Neuronal stem cell (in vitro differentiated cells): ENCODE data around the gene MON1A.

Experiments
- DNase-seq: peaks from one replicate; pipeline ENCODE4 v3.0.0-alpha.2; 2013; ENCODE audit warnings: low spot score
- H2AFZ ChIP-seq: one replicate; pipeline ENCODE4 v1.6.1; 2013; ENCODE audit warnings: mild to moderate bottlenecking, low read length, inconsistent platforms
- H2AK5ac ChIP-seq: 2 replicates; pipeline ENCODE4 v1.6.1; 2013; ENCODE audit warnings: low read depth, mild to moderate bottlenecking, inconsistent platforms, low read length, moderate library complexity, mixed read lengths
- H2BK120ac ChIP-seq: 2 replicates; pipeline ENCODE4 v1.6.1; 2013; ENCODE audit warnings: low read depth, mild to moderate bottlenecking, inconsistent platforms, low read length, moderate library complexity, mixed read lengths
- H2BK12ac ChIP-seq: one replicate; pipeline ENCODE4 v1.6.1; 2013; ENCODE audit warnings: low read length, inconsistent platforms
- H2BK15ac ChIP-seq: 2 replicates; pipeline ENCODE4 v1.6.1; 2013; ENCODE audit warnings: mild to moderate bottlenecking, low read length, inconsistent platforms, mixed read lengths
- H2BK5ac ChIP-seq: one replicate; pipeline ENCODE4 v1.6.1; 2013; ENCODE audit warnings: inconsistent platforms, mild to moderate bottlenecking, low read length, moderate library complexity
- H3K14ac ChIP-seq: one replicate; pipeline ENCODE4 v1.6.1; 2013; ENCODE audit warnings: low read length, inconsistent platforms
- H3K18ac ChIP-seq: 2 replicates; pipeline ENCODE4 v1.6.1; 2013; ENCODE audit warnings: low read length, inconsistent platforms
- H3K23ac ChIP-seq: 2 replicates; pipeline ENCODE4 v1.6.1; 2013; ENCODE audit warnings: low read depth, mild to moderate bottlenecking, mixed read lengths, low read length, inconsistent platforms; ENCODE audit not compliant: poor library complexity
- H3K27ac ChIP-seq: replicated peaks from 3 replicates; pipeline ENCODE4 v1.5.1; 2013; ENCODE audit warnings: low read length, inconsistent platforms
- H3K27me3 ChIP-seq, 3 experiments: 2 replicates each; pipeline ENCODE4 v1.6.1; 2013; ENCODE audit warnings: low read length in 3 of 3, mild to moderate bottlenecking in 2 of 3, inconsistent platforms in 1 of 3, low read depth in 1 of 3, mixed read lengths in 1 of 3, moderate library complexity in 1 of 3; ENCODE audit not compliant: control insufficient read depth in 3 of 3, insufficient read depth in 3 of 3
- H3K36me3 ChIP-seq, 2 donors: replicated peaks in 1 of 2; 2 replicates each; pipeline ENCODE4 v1.6.1; 2013; ENCODE audit warnings: low read length in 2 of 2; ENCODE audit not compliant: control insufficient read depth in 2 of 2, insufficient read depth in 2 of 2
- H3K4ac ChIP-seq: 2 replicates; pipeline ENCODE4 v1.6.1; 2013; ENCODE audit warnings: inconsistent platforms, mild to moderate bottlenecking, low read length, moderate library complexity
- H3K4me1 ChIP-seq, 2 donors: 1 replicate in 1 of 2; 2 replicates in 1 of 2; pipeline ENCODE4 v1.6.1; 2013; ENCODE audit warnings: low read length in 2 of 2, low read depth in 1 of 2; ENCODE audit not compliant: control insufficient read depth in 2 of 2, insufficient read depth in 1 of 2
- H3K4me2 ChIP-seq: one replicate; pipeline ENCODE4 v1.6.1; 2013; ENCODE audit warnings: mild to moderate bottlenecking, low read length, inconsistent platforms; ENCODE audit not compliant: insufficient read depth, poor library complexity, severe bottlenecking
- H3K4me3 ChIP-seq, 2 donors: 2 replicates each; pipeline ENCODE4 v1.5.1; 2013; ENCODE audit warnings: low read length in 2 of 2, mild to moderate bottlenecking in 2 of 2, inconsistent platforms in 1 of 2, moderate library complexity in 1 of 2
- H3K79me1 ChIP-seq: one replicate; pipeline ENCODE4 v1.6.1; 2013; ENCODE audit warnings: low read depth, mild to moderate bottlenecking, inconsistent platforms, low read length, moderate library complexity
- H3K9ac ChIP-seq: one replicate; pipeline ENCODE4 v1.6.1; 2013; ENCODE audit warnings: mild to moderate bottlenecking, low read depth, low read length, inconsistent platforms; ENCODE audit not compliant: poor library complexity
- H3K9me3 ChIP-seq, 2 donors: replicated peaks in 1 of 2; 2 replicates each; pipeline versions ENCODE3 to v1.6.1; 2013; ENCODE audit warnings: low read length in 2 of 2, mild to moderate bottlenecking in 2 of 2, inconsistent platforms in 1 of 2, low read depth in 1 of 2, mixed read lengths in 1 of 2, moderate library complexity in 1 of 2; ENCODE audit not compliant: control insufficient read depth in 2 of 2, insufficient read depth in 1 of 2
- H4K8ac ChIP-seq: one replicate; pipeline ENCODE4 v1.6.1; 2013; ENCODE audit warnings: low read depth, mild to moderate bottlenecking, inconsistent platforms, low read length, moderate library complexity
- H4K91ac ChIP-seq: one replicate; pipeline ENCODE4 v1.6.1; 2013; ENCODE audit warnings: low read length, low read depth, mild to moderate bottlenecking, inconsistent platforms; ENCODE audit not compliant: poor library complexity
- WGBS, 2 donors: extraction: QIAGEN DNeasy Blood & Tissue Kit; methylation state at CpG; one replicate each; pipeline ENCODE4 v1.1.7; 2013; ENCODE audit warnings: missing lambda C conversion rate in 2 of 2, mixed read lengths in 1 of 2; ENCODE audit not compliant: insufficient read length in 2 of 2, insufficient replicate concordance in 1 of 2; ENCODE audit errors: extremely low coverage in 2 of 2; 5-methylcytosine and 5-hydroxymethylcytosine counted together

The MON1A gene

DNA sequence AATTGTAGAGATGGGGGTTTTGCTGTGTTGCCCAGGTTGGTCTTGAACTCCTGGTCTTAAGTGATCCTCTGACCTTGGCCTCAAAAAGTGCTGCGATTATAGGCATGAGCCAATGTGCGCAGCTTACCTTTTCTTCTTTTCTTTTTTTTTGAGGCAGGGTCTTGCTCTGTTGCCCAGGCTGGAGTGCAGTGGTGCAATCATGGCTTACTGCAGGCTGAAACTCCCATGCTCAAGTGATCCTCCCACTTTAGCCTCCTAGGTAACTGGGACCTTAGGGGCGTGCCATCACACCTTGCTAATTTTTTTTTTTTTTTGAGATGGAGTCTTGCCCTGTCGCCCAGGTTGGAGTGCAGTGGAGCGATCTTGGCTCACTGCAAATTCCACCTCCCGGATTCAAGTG lies 23.3 kb upstream of the MON1A start:
- Histone ChIP-seq H3K4me3 (no peak overlapping the region), H3K18ac (no peak overlapping the region), H2AK5ac (no peak overlapping the region), H3K4me1 (no peaks in the 10 kb centered on the region), H2BK120ac (no peak overlapping the region), H3K79me1 (peaks cover 3% of the 10 kb centered on the region), H2BK15ac (no peak overlapping the region), H2AFZ (no peak overlapping the region), H3K23ac (no peak overlapping the region), H3K36me3 (peaks cover 0 to 2% of the 10 kb centered on the region in 2 donors), H3K27ac (no peak overlapping the region), H4K91ac (no peak overlapping the region), H2BK12ac (no peak overlapping the region), H3K9me3 (no peaks in the 10 kb centered on the region), H2BK5ac (no peak overlapping the region), H3K14ac (no peak overlapping the region), H3K4ac (no peak overlapping the region), H3K27me3 (no peaks in the 10 kb centered on the region), H4K8ac (no peak overlapping the region), H3K9ac (no peak overlapping the region), H3K4me2 (no peak overlapping the region)
- no CpG with 5 or more reads among the region's 6 CpGs for WGBS, 2 donors
- no peak for DNase-seq

GRCh38 chr3:49942651-49943050 lies 13.0 kb upstream of the MON1A start:
- Histone ChIP-seq H2AFZ (no peak overlapping the region), H2BK5ac (no peak overlapping the region), H2BK120ac (no peak overlapping the region), H3K23ac (no peak overlapping the region), H2AK5ac (no peak overlapping the region), H3K4ac (no peak overlapping the region), H3K27ac (no peak overlapping the region), H2BK12ac (no peak overlapping the region), H4K8ac (no peak overlapping the region), H3K4me3 (no peak overlapping the region), H3K4me1 (peaks cover 4% of the 10 kb centered on the region in 2 donors), H3K36me3 (peaks cover 2 to 21% of the 10 kb centered on the region in 2 donors), H3K27me3 (no peaks in the 10 kb centered on the region), H3K9ac (no peak overlapping the region), H2BK15ac (no peak overlapping the region), H3K79me1 (no peaks in the 10 kb centered on the region), H3K14ac (no peak overlapping the region), H4K91ac (no peak overlapping the region), H3K4me2 (no peak overlapping the region), H3K9me3 (no peaks in the 10 kb centered on the region), H3K18ac (no peak overlapping the region)
- no CpG with 5 or more reads among the region's 2 CpGs for WGBS, 2 donors
- DNase-seq = no peak

- Histone ChIP-seq H4K91ac (no peak overlapping the region), H3K36me3 (peaks cover 0 to 18% of the 10 kb centered on the region in 2 donors), H2BK120ac (no peak overlapping the region), H2BK5ac (no peak overlapping the region), H3K9ac (peak overlapping the region; percentile 99), H3K4me1 (peaks cover 4% of the 10 kb centered on the region in 2 donors), H3K79me1 (no peaks in the 10 kb centered on the region), H3K4me2 (peak overlapping the region; percentile 66), H3K23ac (no peak overlapping the region), H3K9me3 (no peaks in the 10 kb centered on the region), H3K14ac (no peak overlapping the region), H3K4ac (no peak overlapping the region), H4K8ac (no peak overlapping the region), H3K27ac (peak overlapping the region; percentile 98), H2BK15ac (no peak overlapping the region), H3K4me3 (peak overlapping the region; percentile 77 to 92), H3K27me3 (peaks cover 0 to 5% (median 0%) of the 10 kb centered on the region in 3 experiments), H3K18ac (peak overlapping the region; percentile 100), H2AK5ac (no peak overlapping the region), H2BK12ac (no peak overlapping the region), H2AFZ (peak overlapping the region; percentile 87)
- no CpG with 5 or more reads among the region's 23 CpGs for WGBS, 2 donors
- DNase-seq = no peak
Observed at GRCh38 chr3:49940667-49941249, 11.1 kb upstream of the MON1A start.

- peak within 1 kb of the TSS; percentile 77 to 92 for H3K4me3 ChIP-seq
- H2AK5ac ChIP-seq = no peak within 1 kb of the TSS
- peaks cover 0 to 16% of the 10 kb centered on the region in 2 donors for H3K36me3 ChIP-seq
- peak within 1 kb of the TSS; percentile 99 for H2BK5ac ChIP-seq
- H3K27ac ChIP-seq = peak within 1 kb of the TSS; percentile 98
- H3K14ac ChIP-seq = peak within 1 kb of the TSS; percentile 71
- H2BK12ac ChIP-seq = peak within 1 kb of the TSS; percentile 58
- peak within 1 kb of the TSS; percentile 66 for H3K4me2 ChIP-seq
- no CpG with 5 or more reads among the region's 74 CpGs for WGBS, 2 donors
- no peak within 1 kb of the TSS for H2BK120ac ChIP-seq
- peak within 1 kb of the TSS; percentile 100 for H3K18ac ChIP-seq
- H2BK15ac ChIP-seq = no peak within 1 kb of the TSS
- no peak within 1 kb of the TSS for H3K4ac ChIP-seq
- peak within 1 kb of the TSS; percentile 87 for H2AFZ ChIP-seq
- H4K8ac ChIP-seq = peak within 1 kb of the TSS; percentile 92
- H4K91ac ChIP-seq = no peak within 1 kb of the TSS
- peaks cover 4% of the 10 kb centered on the region in 2 donors for H3K4me1 ChIP-seq
- peak within 1 kb of the TSS; percentile 96 for H3K23ac ChIP-seq
- peak; percentile 92 for DNase-seq
- peaks cover 0 to 5% (median 0%) of the 10 kb centered on the region in 3 experiments for H3K27me3 ChIP-seq
- H3K9me3 ChIP-seq = no peaks in the 10 kb centered on the region
- H3K79me1 ChIP-seq = no peaks in the 10 kb centered on the region
- peak within 1 kb of the TSS; percentile 99 for H3K9ac ChIP-seq
Observed at GRCh38 chr3:49939858-49940666, 10.5 kb upstream of the MON1A start, which contains the start of gene RBM6. Gene RBM6, plus strand, starts transcription at chr3:49940150. Its CDS starts 22,492 bp downstream, at chr3:49962642.
